GM19452 (cell line): ENCODE measurements around the gene TMEM208.

ENCODE experiments used
- ATAC-seq: cut with Tn5 transposase; IDR thresholded peaks from one replicate; pipeline ENCODE4 v1.9.1; 2021; ENCODE audit not compliant: unreplicated experiment

The TMEM208 gene

GRCh38 chr16:67248401-67249177 lies 21.7 kb downstream of the TMEM208 start, which contains the start of gene SLC9A5:
TSS of gene SLC9A5 (plus strand) at chr16:67248979. CDS start at chr16:67249015, 36 bp downstream.
- ATAC-seq, result no peak

- no peak for ATAC-seq
Measured at GRCh38 chr16:67249178-67250044, 22.5 kb downstream of the TMEM208 start.

- ATAC-seq, result no peak
Measured at GRCh38 chr16:67250045-67250327, 23.1 kb downstream of the TMEM208 start.

GRCh38 chr16:67252609-67253497 lies 25.9 kb downstream of the TMEM208 start:
- no peak for ATAC-seq

GRCh38 chr16:67254801-67255552 lies 28.0 kb downstream of the TMEM208 start:
- ATAC-seq, result no peak

- ATAC-seq, result no peak
Measured at GRCh38 chr16:67255553-67256221, 28.8 kb downstream of the TMEM208 start.

GRCh38 chr16:67256701-67257230 lies 29.8 kb downstream of the TMEM208 start:
- ATAC-seq, result no peak

GRCh38 chr16:67257486-67258160 lies 30.7 kb downstream of the TMEM208 start:
- no peak for ATAC-seq

- no peak for ATAC-seq
Measured at GRCh38 chr16:67258161-67258835, 31.4 kb downstream of the TMEM208 start.

GRCh38 chr16:67259705-67260104 lies 32.8 kb downstream of the TMEM208 start:
- no peak for ATAC-seq

GRCh38 chr16:67260426-67261063 lies 33.6 kb downstream of the TMEM208 start:
- no peak for ATAC-seq

- no peak for ATAC-seq
Measured at GRCh38 chr16:67263201-67263600, 36.3 kb downstream of the TMEM208 start.

GRCh38 chr16:67264277-67264676 lies 37.3 kb downstream of the TMEM208 start:
- no peak for ATAC-seq

- ATAC-seq, result no peak
Measured at GRCh38 chr16:67264866-67265265, 37.9 kb downstream of the TMEM208 start.

GRCh38 chr16:67265834-67266233 lies 38.9 kb downstream of the TMEM208 start:
- no peak for ATAC-seq

GRCh38 chr16:67268136-67268579 lies 41.2 kb downstream of the TMEM208 start:
- ATAC-seq, result no peak

GRCh38 chr16:67269766-67270165 lies 42.8 kb downstream of the TMEM208 start:
- no peak for ATAC-seq

GRCh38 chr16:67270931-67271338 lies 44.0 kb downstream of the TMEM208 start:
- no peak for ATAC-seq
